ENCODE data around the gene TMEM183A.

GRCh38 chr1:202957733-202958543 lies 49.2 kb upstream of the TMEM183A start, which contains the start of gene ADIPOR1:
- TF ChIP-seq CTCF (IDR thresholded peaks at IDR 0.05) (no peak), POLR2A (IDR thresholded peaks at IDR 0.05) (peak in 1 of 2 donors; percentile 91)

Data from lower leg skin (tissue), 3 donors.